Nephron progenitor cell (in vitro differentiated cells): Measurements from ENCODE around the gene PPFIA4.

ENCODE experiments used
- DNase-seq: peaks from one replicate; pipeline ENCODE4 v3.0.0; 2021
- H3K27ac Mint-ChIP-seq: 2 replicates; pipeline ENCODE4 v1.8.0; 2021; ENCODE audit warnings: mild to moderate bottlenecking, moderate library complexity, mixed read lengths
- H3K27me3 Mint-ChIP-seq: 2 replicates; pipeline ENCODE4 v1.8.0; 2021; ENCODE audit warnings: mild to moderate bottlenecking, low read depth, mixed read lengths; ENCODE audit not compliant: poor library complexity
- H3K36me3 Mint-ChIP-seq: 2 replicates; pipeline ENCODE4 v1.8.0; 2021; ENCODE audit warnings: low read depth, mixed read lengths
- H3K4me1 Mint-ChIP-seq: 2 replicates; pipeline ENCODE4 v1.8.0; 2021; ENCODE audit warnings: mixed read lengths
- H3K4me3 Mint-ChIP-seq: 2 replicates; pipeline ENCODE4 v1.8.0; 2021; ENCODE audit warnings: mild to moderate bottlenecking, moderate library complexity, mixed read lengths
- H3K9me3 Mint-ChIP-seq: 2 replicates; pipeline ENCODE4 v1.8.0; 2021; ENCODE audit warnings: mild to moderate bottlenecking, moderate library complexity, mixed read lengths
- CTCF ChIP-seq: fragments of 200-600 bp; sonication (generic); IDR thresholded peaks from 2 replicates; pipeline ENCODE4 v1.5.0; 2021; ENCODE audit warnings: antibody characterized with exemption

PPFIA4 gene

GRCh38 chr1:203033287-203033686 is 7.0 kb downstream of the PPFIA4 start:
- H3K27me3 Mint-ChIP-seq, result peaks cover 18% of the 10 kb centered on the region

GRCh38 chr1:203033917-203034316 is 7.6 kb downstream of the PPFIA4 start:
- H3K27me3 Mint-ChIP-seq, result peaks cover 17% of the 10 kb centered on the region

More at GRCh38 chr1:203033287-203033686, 7.0 kb downstream of the PPFIA4 start:
- no peak for DNase-seq
- no peak for TF ChIP-seq CTCF
- Mint-ChIP-seq H3K27ac (no peak overlapping the region), H3K36me3 (peaks cover 7% of the 10 kb centered on the region), H3K4me1 (peaks cover 41% of the 10 kb centered on the region), H3K4me3 (no peak overlapping the region), H3K9me3 (no peaks in the 10 kb centered on the region)

DNA sequence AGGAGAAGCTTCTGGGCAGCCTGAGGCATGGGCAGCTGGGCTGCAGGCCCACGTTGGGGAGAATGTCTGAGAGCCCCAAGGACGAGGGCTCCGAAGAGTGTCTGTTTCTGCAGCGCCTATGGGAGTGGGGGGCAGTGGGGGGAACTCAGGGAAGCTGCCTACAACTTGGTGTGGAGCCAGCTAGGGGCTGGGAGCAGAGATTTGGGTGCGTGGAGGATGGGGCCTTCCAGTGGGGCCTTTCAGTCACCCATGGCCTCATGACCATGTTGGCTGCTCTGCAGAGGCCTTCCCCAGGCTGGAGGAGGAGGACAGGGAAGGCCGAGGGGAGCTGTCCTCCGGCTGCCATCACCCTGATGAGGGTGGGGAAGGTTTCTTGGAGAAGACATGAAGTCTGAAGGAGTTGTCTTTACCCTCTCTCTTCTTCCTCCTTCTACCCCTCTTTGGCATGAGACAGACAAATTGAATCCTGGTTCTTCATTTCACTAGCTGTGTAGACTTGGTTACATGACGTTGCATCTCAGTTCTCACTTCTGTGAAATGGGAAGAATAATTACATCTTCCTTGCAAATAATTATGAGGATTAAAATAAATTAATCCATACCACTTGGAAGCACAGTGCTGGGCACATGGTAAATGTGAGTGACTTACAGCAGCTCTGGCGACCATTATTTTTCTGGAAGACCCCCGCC is 8.3 kb downstream of the PPFIA4 start:
- Mint-ChIP-seq H3K27me3 (peaks cover 13% of the 10 kb centered on the region), H3K4me3 (no peak overlapping the region), H3K9me3 (no peaks in the 10 kb centered on the region), H3K36me3 (peaks cover 13% of the 10 kb centered on the region), H3K27ac (no peak overlapping the region), H3K4me1 (peaks cover 33% of the 10 kb centered on the region)
- DNase-seq, result no peak
- TF ChIP-seq CTCF, result no peak

More at GRCh38 chr1:203033917-203034316, 7.6 kb downstream of the PPFIA4 start:
- H3K4me3 Mint-ChIP-seq, result no peak overlapping the region
- no peak for DNase-seq
- H3K36me3 Mint-ChIP-seq, result peaks cover 7% of the 10 kb centered on the region
- no peak for TF ChIP-seq CTCF
- H3K4me1 Mint-ChIP-seq, result peaks cover 34% of the 10 kb centered on the region
- no peak overlapping the region for H3K27ac Mint-ChIP-seq
- H3K9me3 Mint-ChIP-seq, result no peaks in the 10 kb centered on the region

DNA sequence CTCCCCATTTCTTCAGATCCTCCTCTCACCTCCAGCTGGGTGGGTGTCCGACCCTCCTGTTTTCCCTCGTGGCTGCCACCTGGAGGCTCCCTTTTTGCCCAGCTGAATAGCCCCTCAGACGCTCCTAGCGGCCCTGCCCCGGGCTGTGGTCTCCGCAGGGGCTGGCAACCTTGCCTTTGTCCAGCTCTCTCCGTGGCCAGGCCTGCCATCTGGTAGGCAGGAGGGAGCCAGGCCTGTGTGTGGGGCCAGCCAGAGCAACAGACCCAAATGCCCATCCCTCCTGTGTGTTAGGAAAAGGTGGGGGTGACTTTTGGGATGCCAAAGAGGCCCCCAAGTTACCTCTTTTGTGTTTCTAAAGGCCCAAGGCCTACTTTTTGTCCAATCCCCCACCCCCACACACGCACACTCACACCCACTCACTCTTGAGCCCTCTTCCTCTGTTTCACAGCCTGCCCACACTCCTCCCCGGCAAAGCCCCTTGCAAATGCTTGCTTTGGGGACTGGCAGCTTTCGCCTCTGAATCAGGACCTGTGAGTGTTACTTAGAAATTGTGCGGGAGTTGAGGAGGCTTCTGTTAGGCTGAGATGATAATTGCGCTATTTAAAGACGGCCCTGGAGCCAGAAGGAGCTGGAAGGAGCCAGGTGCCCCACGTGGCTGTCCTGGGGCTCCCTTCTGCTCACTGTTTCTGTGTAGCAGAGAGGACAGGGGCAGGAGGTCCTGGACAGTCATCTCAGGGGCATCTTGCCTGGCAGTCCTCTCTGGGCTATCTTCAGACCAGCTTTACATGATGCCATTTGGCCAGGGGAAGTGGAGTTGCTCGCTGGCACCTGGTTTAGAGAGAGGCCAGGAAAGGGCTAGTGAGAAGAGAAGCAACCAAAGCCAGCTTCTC is 9.1 kb downstream of the PPFIA4 start:
- no peaks in the 10 kb centered on the region for H3K9me3 Mint-ChIP-seq
- no peak for DNase-seq

GRCh38 chr1:203036135-203036534 is 9.8 kb downstream of the PPFIA4 start:
- Mint-ChIP-seq H3K4me1 (peaks cover 40% of the 10 kb centered on the region), H3K36me3 (peaks cover 6% of the 10 kb centered on the region), H3K27ac (no peak overlapping the region), H3K27me3 (peaks cover 12% of the 10 kb centered on the region), H3K9me3 (no peaks in the 10 kb centered on the region), H3K4me3 (no peak overlapping the region)
- no peak for TF ChIP-seq CTCF
- DNase-seq, result no peak

More for the DNA sequence above, 9.1 kb downstream of the PPFIA4 start:
- H3K4me3 Mint-ChIP-seq, result no peak overlapping the region
- H3K36me3 Mint-ChIP-seq, result peaks cover 13% of the 10 kb centered on the region
- no peak for TF ChIP-seq CTCF
- no peak overlapping the region for H3K27ac Mint-ChIP-seq
- H3K4me1 Mint-ChIP-seq, result peaks cover 33% of the 10 kb centered on the region
- H3K27me3 Mint-ChIP-seq, result peaks cover 13% of the 10 kb centered on the region
